Suprapubic skin (tissue), 4 donors: Measurements from ENCODE around the gene PDCD4.

Experiments
- CTCF ChIP-seq, 2 donors: fragments of 200-600 bp in 1 of 2; fragments of 450-650 bp in 1 of 2; sonication (generic) in 1 of 2; IDR thresholded peaks; one replicate each; pipeline ENCODE4 v1.5.1; 2016 to 2019; ENCODE audit warnings: antibody characterized with exemption in 2 of 2, mild to moderate bottlenecking in 1 of 2, moderate library complexity in 1 of 2
- EP300 ChIP-seq: sonication (generic); formaldehyde crosslinking; IDR thresholded peaks from one replicate; pipeline ENCODE4 v1.6.1; 2017; ENCODE audit warnings: antibody characterized with exemption
- POLR2A ChIP-seq, 2 donors: fragments of 450-650 bp; IDR thresholded peaks; one replicate each; pipeline ENCODE4 v1.6.1; 2017; ENCODE audit warnings: antibody characterized with exemption in 2 of 2, mild to moderate bottlenecking in 2 of 2, moderate library complexity in 2 of 2
- POLR2AphosphoS5 ChIP-seq, 3 donors: sonication (generic); formaldehyde crosslinking; IDR thresholded peaks; one replicate each; pipeline ENCODE4 v1.6.1; 2017; ENCODE audit warnings: antibody characterized with exemption in 3 of 3

DNA sequence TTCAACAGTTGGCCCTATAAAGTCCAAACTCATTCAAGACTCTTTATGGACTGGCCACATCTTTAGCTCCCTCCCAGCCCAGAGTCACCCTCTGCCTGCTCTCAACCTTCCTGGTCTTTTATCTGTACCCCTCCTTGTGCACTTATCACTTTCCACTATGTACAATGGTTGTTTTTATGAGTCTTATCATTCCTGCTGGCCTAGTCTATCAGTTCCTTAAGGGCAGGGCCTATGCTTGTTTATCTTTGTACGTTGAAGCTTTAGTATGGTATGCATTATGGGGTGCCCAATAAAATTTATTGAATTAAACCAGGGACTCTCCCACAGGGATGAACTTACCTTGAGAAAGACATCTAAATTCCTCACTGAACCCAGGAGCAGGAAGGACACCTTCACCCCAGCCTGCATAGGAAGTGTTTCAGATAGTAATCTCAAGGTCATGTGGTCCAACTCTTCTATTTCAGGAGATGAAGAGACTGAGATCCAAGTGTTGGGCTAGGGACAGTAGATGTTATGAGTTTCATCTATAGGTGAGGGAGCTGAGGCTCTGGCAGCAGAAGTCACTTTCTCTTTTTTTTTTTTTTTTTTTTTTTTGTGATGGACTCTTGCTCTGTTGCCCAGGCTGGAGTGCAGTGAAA lies 13.3 kb upstream of the PDCD4 start:
- TF ChIP-seq CTCF (IDR thresholded peaks at IDR 0.05) (no peak), EP300 (no peak), POLR2AphosphoS5 (IDR thresholded peaks at IDR 0.05) (no peak), POLR2A (IDR thresholded peaks at IDR 0.05) (no peak)
